A673 (cell line): ENCODE results near the gene MEGF11. TPM values are rescaled to one million over a fixed set of nuclear protein-coding genes. Genes with fewer than 3 reads are reported as not detected.
A peak's percentile ranks its signal among the peaks of the same experiment; 100 is the strongest.

Experiments used
- BruUV-seq: library from RNA; stranded (reverse); fragments of 400-500 nt; replicated peaks from 2 replicates; lab custom pipeline; 2021; lab: Mats Ljungman, UMichigan
- CTCF ChIA-PET: fragments of 300-600 bp; sonication (Branson Sonifier 250); formaldehyde crosslinking; loops from one replicate; lab custom pipeline; 2022; ENCODE audit warnings: antibody characterized with exemption; lab: Charles Lee
- POLR2A ChIA-PET: fragments of 300-600 bp; sonication (Branson Sonifier 250); formaldehyde crosslinking; loops from one replicate; lab custom pipeline; 2022; ENCODE audit warnings: antibody characterized with exemption; ENCODE audit not compliant: low non-redundant PET; lab: Charles Lee
- DNase-seq: peaks from one replicate; pipeline ENCODE4 v3.0.0-alpha.2; 2015; ENCODE audit warnings: low spot score
- H3K27ac ChIP-seq: fragments of 200-600 bp; sonication (generic); 2 replicates; pipeline ENCODE4 v1.5.1; 2016; ENCODE audit warnings: mixed run types, low read depth, mild to moderate bottlenecking, mixed read lengths, antibody characterized with exemption, low read length; ENCODE audit not compliant: poor library complexity, severe bottlenecking
- H3K27me3 ChIP-seq: fragments of 200-600 bp; sonication (generic); replicated peaks from 2 replicates; pipeline ENCODE4 v1.6.1; 2017; ENCODE audit warnings: mixed run types, low read depth, mild to moderate bottlenecking, mixed read lengths, antibody characterized with exemption, low read length; ENCODE audit not compliant: insufficient read depth, poor library complexity
- H3K36me3 ChIP-seq: fragments of 200-600 bp; sonication (generic); 2 replicates; pipeline ENCODE4 v1.6.1; 2016; ENCODE audit warnings: mixed run types, mild to moderate bottlenecking, mixed read lengths, antibody characterized with exemption, low read length; ENCODE audit not compliant: insufficient read depth, poor library complexity, severe bottlenecking
- H3K4me1 ChIP-seq: fragments of 200-600 bp; sonication (generic); 2 replicates; pipeline ENCODE4 v1.6.1; 2017; ENCODE audit warnings: mixed run types, mild to moderate bottlenecking, mixed read lengths, antibody characterized with exemption, low read length; ENCODE audit not compliant: insufficient read depth, poor library complexity, severe bottlenecking
- H3K4me3 ChIP-seq: fragments of 200-600 bp; sonication (generic); 2 replicates; pipeline ENCODE4 v1.5.1; 2016; ENCODE audit warnings: low read depth, mixed run types, mild to moderate bottlenecking, mixed read lengths, low read length; ENCODE audit not compliant: poor library complexity, severe bottlenecking
- H3K9me3 ChIP-seq: fragments of 200-600 bp; sonication (generic); 2 replicates; pipeline ENCODE4 v1.6.1; 2016; ENCODE audit warnings: mixed run types, low read depth, mild to moderate bottlenecking, mixed read lengths, antibody characterized with exemption, low read length; ENCODE audit not compliant: poor library complexity, severe bottlenecking
- EZH2 ChIP-seq: fragments of 200-600 bp; sonication (generic); IDR thresholded peaks from 2 replicates; pipeline ENCODE4 v1.6.1; 2017; ENCODE audit warnings: borderline replicate concordance, low read depth, mild to moderate bottlenecking, mixed read lengths, antibody characterized with exemption, low read length; ENCODE audit not compliant: poor library complexity, severe bottlenecking
- intact Hi-C: fragments of 100-400 bp; cut with micrococcal nuclease; formaldehyde crosslinking; loops from one replicate; pipeline ENCODE4 v1.10.0; 2022; ENCODE audit not compliant: unreplicated experiment
- total RNA-seq: library from RNA; stranded (reverse); gene quantifications from 2 replicates; pipeline ENCODE4 v1.2.3, GENCODE V29; 2021
- TF ChIP-seq, protein P1 (sequence below): fragments of 300-800, 200-600 bp; sonication (generic); conservative IDR thresholded peaks from 2 replicates; pipeline ENCODE4 v1.5.1; 2017; ENCODE audit warnings: low read depth, mild to moderate bottlenecking, antibody characterized with exemption, low read length, moderate library complexity, mixed read lengths

The MEGF11 gene
- total RNA-seq, 1 experiment from 2014 or later = 0.43 TPM

GRCh38 chr15:65939901-65940617, 313.5 kb downstream of the MEGF11 start:
- intact Hi-C loops = no loop called here
- CTCF ChIA-PET = no interaction called here
- H3K27me3 ChIP-seq = no peaks in the 10 kb centered on the region
- H3K27ac ChIP-seq = no peak overlapping the region
- peak; percentile 23 for DNase-seq
- H3K36me3 ChIP-seq = no peaks in the 10 kb centered on the region
- POLR2A ChIA-PET = no interaction called here
- TF ChIP-seq, protein P1, sequence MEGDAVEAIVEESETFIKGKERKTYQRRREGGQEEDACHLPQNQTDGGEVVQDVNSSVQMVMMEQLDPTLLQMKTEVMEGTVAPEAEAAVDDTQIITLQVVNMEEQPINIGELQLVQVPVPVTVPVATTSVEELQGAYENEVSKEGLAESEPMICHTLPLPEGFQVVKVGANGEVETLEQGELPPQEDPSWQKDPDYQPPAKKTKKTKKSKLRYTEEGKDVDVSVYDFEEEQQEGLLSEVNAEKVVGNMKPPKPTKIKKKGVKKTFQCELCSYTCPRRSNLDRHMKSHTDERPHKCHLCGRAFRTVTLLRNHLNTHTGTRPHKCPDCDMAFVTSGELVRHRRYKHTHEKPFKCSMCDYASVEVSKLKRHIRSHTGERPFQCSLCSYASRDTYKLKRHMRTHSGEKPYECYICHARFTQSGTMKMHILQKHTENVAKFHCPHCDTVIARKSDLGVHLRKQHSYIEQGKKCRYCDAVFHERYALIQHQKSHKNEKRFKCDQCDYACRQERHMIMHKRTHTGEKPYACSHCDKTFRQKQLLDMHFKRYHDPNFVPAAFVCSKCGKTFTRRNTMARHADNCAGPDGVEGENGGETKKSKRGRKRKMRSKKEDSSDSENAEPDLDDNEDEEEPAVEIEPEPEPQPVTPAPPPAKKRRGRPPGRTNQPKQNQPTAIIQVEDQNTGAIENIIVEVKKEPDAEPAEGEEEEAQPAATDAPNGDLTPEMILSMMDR = no peak
- no peak for TF ChIP-seq EZH2
- H3K4me1 ChIP-seq = no peaks in the 10 kb centered on the region
- BruUV-seq = no TSS peak
- H3K9me3 ChIP-seq = no peaks in the 10 kb centered on the region
- no peak overlapping the region for H3K4me3 ChIP-seq

- POLR2A ChIA-PET = no interaction called here
- CTCF ChIA-PET = no interaction called here
- no peak overlapping the region for H3K4me3 ChIP-seq
- H3K4me1 ChIP-seq = no peaks in the 10 kb centered on the region
- no peak overlapping the region for H3K27ac ChIP-seq
- no peaks in the 10 kb centered on the region for H3K9me3 ChIP-seq
- H3K27me3 ChIP-seq = no peaks in the 10 kb centered on the region
- no peaks in the 10 kb centered on the region for H3K36me3 ChIP-seq
- intact Hi-C loops = no loop called here
- no TSS peak for BruUV-seq
- no peak for DNase-seq
- TF ChIP-seq EZH2 = no peak
- TF ChIP-seq, protein P1 = no peak
Measured at GRCh38 chr15:65938604-65939003, 314.9 kb downstream of the MEGF11 start.

- no peaks in the 10 kb centered on the region for H3K4me1 ChIP-seq
- H3K27me3 ChIP-seq = no peaks in the 10 kb centered on the region
- H3K27ac ChIP-seq = no peak overlapping the region
- H3K4me3 ChIP-seq = no peak overlapping the region
- CTCF ChIA-PET = interaction anchor here (0.5 kb wide), 1 partner anchor 145 kb away, joined by 8 read pairs; no protein-coding TSS in a partner anchor
- no peaks in the 10 kb centered on the region for H3K36me3 ChIP-seq
- DNase-seq = no peak
- H3K9me3 ChIP-seq = no peaks in the 10 kb centered on the region
- no peak for TF ChIP-seq EZH2
- TF ChIP-seq, protein P1 = no peak
- POLR2A ChIA-PET = no interaction called here
- intact Hi-C loops = no loop called here
- BruUV-seq = no TSS peak
Measured at GRCh38 chr15:65937476-65937875, 316.1 kb downstream of the MEGF11 start.
